Measurements from ENCODE around the gene NMB. TPM values are rescaled to one million over a fixed set of nuclear protein-coding genes. Genes with fewer than 3 reads are reported as not detected.

The NMB gene
- total RNA-seq, 1 experiment from 2014 or later, result 11.5 TPM

DNA sequence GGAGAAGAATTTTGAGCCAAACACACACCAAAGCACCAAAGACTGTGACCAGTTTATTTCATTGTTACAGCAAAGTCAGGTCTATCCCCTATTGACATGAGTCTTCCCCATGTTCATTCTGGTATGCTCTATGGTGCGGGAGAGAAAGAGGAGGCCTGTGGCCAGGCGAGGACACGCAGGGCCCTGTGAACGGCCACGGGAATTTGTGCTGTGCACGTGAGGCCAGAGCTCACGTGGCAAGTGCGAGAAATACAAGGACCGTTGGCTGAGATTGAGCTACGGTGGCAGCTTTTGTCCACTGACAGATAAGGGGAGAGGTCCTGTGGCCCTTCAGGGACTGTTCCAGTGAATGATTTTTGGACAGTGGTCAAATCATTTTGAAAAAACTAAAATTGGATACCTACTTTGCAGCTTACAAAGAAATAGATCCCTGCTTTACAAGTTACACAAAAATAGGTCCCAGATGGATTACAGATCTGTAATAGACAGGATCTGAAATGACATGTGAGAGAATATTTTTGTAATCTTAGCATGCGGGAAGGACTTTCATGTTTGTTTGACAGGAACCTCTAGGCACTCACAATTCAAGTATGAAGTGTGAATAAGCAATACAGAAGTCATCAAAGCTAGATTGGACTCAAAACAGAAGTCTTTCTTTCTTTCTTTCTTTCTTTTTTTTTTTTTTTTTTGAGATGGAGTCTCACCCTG lies 48.0 kb downstream of the NMB start:
- Mint-ChIP-seq H3K4me1 (peaks cover 20 to 49% of the 10 kb centered on the region in 2 experiments), H3K9me3 (no peaks in the 10 kb centered on the region), H3K4me3 (no peak overlapping the region), H3K27ac (peak overlapping the region in 1 of 3 experiments; percentile 54; a peak in 2 of 7 replicates), H3K36me3 (ENCODE audit: insufficient read depth in 1 of 3, low read depth in 3 of 3) (peaks cover 38 to 70% (median 62%) of the 10 kb centered on the region in 3 experiments), H3K27me3 (ENCODE audit: low read depth) (peaks cover 30% of the 10 kb centered on the region)
- Histone ChIP-seq H3K18ac (ENCODE audit: insufficient read length, low read depth, low read length) (no peak overlapping the region), H4K20me1 (ENCODE audit: control insufficient read depth, insufficient read depth, insufficient read length) (peaks cover 4% of the 10 kb centered on the region), H2BK5ac (ENCODE audit: insufficient read length, low read length) (no peak overlapping the region), H3K4ac (ENCODE audit: low read depth, low read length) (no peak overlapping the region), H3K56ac (ENCODE audit: insufficient read length, low read depth, low read length) (no peak overlapping the region), H4K5ac (ENCODE audit: insufficient read length, low read depth, low read length) (no peak overlapping the region), H3K23me2 (ENCODE audit: insufficient read length, low read depth, low read length, poor library complexity, severe bottlenecking) (peaks cover 3% of the 10 kb centered on the region), H2AFZ (ENCODE audit: low read length) (no peak overlapping the region), H4K8ac (replicated peaks; ENCODE audit: insufficient read length, low read depth, low read length) (no peak overlapping the region), H2BK20ac (ENCODE audit: low read depth, low read length, poor library complexity, severe bottlenecking) (no peak overlapping the region), H3K4me1 (ENCODE audit: insufficient read depth, low read length) (peaks cover 14% of the 10 kb centered on the region), H3K23ac (ENCODE audit: insufficient read length, low read depth, low read length) (no peak overlapping the region), H3K27ac (ENCODE audit: insufficient read length, low read depth, low read length) (no peak overlapping the region), H3K9me3 (ENCODE audit: control insufficient read depth, low read depth, low read length) (no peaks in the 10 kb centered on the region), H2BK120ac (ENCODE audit: low read depth, low read length, poor library complexity, severe bottlenecking) (no peak overlapping the region), H3K79me2 (ENCODE audit: insufficient read depth, low read length) (peaks cover 49% of the 10 kb centered on the region), H2AK5ac (ENCODE audit: insufficient read length, low read length) (no peak overlapping the region), H3K9ac (ENCODE audit: extremely low read depth, insufficient read length, low read length) (no peak overlapping the region), H4K91ac (ENCODE audit: insufficient read length, low read depth, low read length) (no peak overlapping the region), H3T11ph (ENCODE audit: low read length) (no peak overlapping the region), H2BK15ac (ENCODE audit: low read depth, low read length) (no peak overlapping the region), H3K14ac (ENCODE audit: insufficient read depth, low read length) (no peak overlapping the region), H3K27me3 (ENCODE audit: insufficient read depth, low read length) (no peaks in the 10 kb centered on the region), H3K79me1 (ENCODE audit: insufficient read depth, low read depth, low read length, poor library complexity, severe bottlenecking) (no peaks in the 10 kb centered on the region), H2BK12ac (ENCODE audit: insufficient read length, low read depth, low read length) (no peak overlapping the region), H3K4me2 (ENCODE audit: insufficient read depth, insufficient read length, low read length) (no peak overlapping the region)
- TF ChIP-seq, protein P1, sequence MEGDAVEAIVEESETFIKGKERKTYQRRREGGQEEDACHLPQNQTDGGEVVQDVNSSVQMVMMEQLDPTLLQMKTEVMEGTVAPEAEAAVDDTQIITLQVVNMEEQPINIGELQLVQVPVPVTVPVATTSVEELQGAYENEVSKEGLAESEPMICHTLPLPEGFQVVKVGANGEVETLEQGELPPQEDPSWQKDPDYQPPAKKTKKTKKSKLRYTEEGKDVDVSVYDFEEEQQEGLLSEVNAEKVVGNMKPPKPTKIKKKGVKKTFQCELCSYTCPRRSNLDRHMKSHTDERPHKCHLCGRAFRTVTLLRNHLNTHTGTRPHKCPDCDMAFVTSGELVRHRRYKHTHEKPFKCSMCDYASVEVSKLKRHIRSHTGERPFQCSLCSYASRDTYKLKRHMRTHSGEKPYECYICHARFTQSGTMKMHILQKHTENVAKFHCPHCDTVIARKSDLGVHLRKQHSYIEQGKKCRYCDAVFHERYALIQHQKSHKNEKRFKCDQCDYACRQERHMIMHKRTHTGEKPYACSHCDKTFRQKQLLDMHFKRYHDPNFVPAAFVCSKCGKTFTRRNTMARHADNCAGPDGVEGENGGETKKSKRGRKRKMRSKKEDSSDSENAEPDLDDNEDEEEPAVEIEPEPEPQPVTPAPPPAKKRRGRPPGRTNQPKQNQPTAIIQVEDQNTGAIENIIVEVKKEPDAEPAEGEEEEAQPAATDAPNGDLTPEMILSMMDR (conservative IDR thresholded peaks at IDR 0.05), result no peak
- DNase-seq, result no peak
- no CpG with 5 or more reads among the region's 11 CpGs for WGBS (ENCODE audit: extremely low coverage, insufficient read length, low lambda C conversion rate)

Measured in H9 (cell line).